ENCODE data around the gene PLG.

- TF ChIP-seq CTCF (IDR thresholded peaks at IDR 0.05; ENCODE audit: low read depth, low read length) (no peak), POLR2A (IDR thresholded peaks at IDR 0.05; ENCODE audit: extremely low read depth, insufficient read length) (no peak)
Observed at GRCh38 chr6:160783741-160784140, 81.7 kb downstream of the PLG start.
